Neural crest cell (in vitro differentiated cells): ENCODE measurements around the gene CTF1. TPM values are rescaled to one million over a fixed set of nuclear protein-coding genes. Genes with fewer than 3 reads are reported as not detected.
"Not testable (repeated sequence)": the region's sequence is repeated elsewhere in the genome, so short reads cannot be mapped to it uniquely, and the experiment has no call there.

Source experiments
- DNase-seq: peaks from one replicate; pipeline ENCODE4 v3.0.0; 2021; ENCODE audit warnings: low read depth, mixed read lengths, low spot score
- H3K27ac Mint-ChIP-seq: one replicate; pipeline ENCODE4 v1.8.0; 2021; ENCODE audit warnings: mild to moderate bottlenecking, mixed read lengths; ENCODE audit not compliant: unreplicated experiment
- H3K27me3 Mint-ChIP-seq: 2 replicates; pipeline ENCODE4 v1.8.0; 2021; ENCODE audit warnings: low read depth, mild to moderate bottlenecking, mixed read lengths
- H3K36me3 Mint-ChIP-seq: 2 replicates; pipeline ENCODE4 v1.8.0; 2021; ENCODE audit warnings: low read depth, mild to moderate bottlenecking, mixed read lengths
- H3K4me1 Mint-ChIP-seq: 2 replicates; pipeline ENCODE4 v1.8.0; 2021; ENCODE audit warnings: mixed read lengths
- H3K4me3 Mint-ChIP-seq: one replicate; pipeline ENCODE4 v1.8.0; 2021; ENCODE audit warnings: mild to moderate bottlenecking, mixed read lengths
- H3K9me3 Mint-ChIP-seq: 2 replicates; pipeline ENCODE4 v1.8.0; 2021; ENCODE audit warnings: mixed read lengths
- CTCF ChIP-seq: fragments of 200-600 bp; sonication (generic); conservative IDR thresholded peaks from 2 replicates; pipeline ENCODE4 v1.5.0; 2021; ENCODE audit warnings: antibody characterized with exemption, mild to moderate bottlenecking
- total RNA-seq: library from RNA; stranded (reverse); gene quantifications from 2 replicates; pipeline ENCODE4 v1.2.1, GENCODE V29; 2021

CTF1 gene
- total RNA-seq, 1 donor from 2014 or later, result 1.6 TPM

GRCh38 chr16:30858829-30859423 is 37.5 kb upstream of the CTF1 start:
- DNase-seq, result no peak
- Mint-ChIP-seq H3K27me3 (no peaks in the 10 kb centered on the region), H3K4me3 (no peak overlapping the region), H3K4me1 (peaks cover 8% of the 10 kb centered on the region), H3K27ac (no peak overlapping the region), H3K36me3 (peaks cover under 1% of the 10 kb centered on the region), H3K9me3 (no peaks in the 10 kb centered on the region)
- no peak for TF ChIP-seq CTCF

- H3K27me3 Mint-ChIP-seq, H3K4me1 Mint-ChIP-seq, H3K4me3 Mint-ChIP-seq, H3K36me3 Mint-ChIP-seq, H3K27ac Mint-ChIP-seq, H3K9me3 Mint-ChIP-seq, DNase-seq: not testable (repeated sequence)
Observed at GRCh38 chr16:30860729-30861128, 35.7 kb upstream of the CTF1 start.

GRCh38 chr16:30863178-30863577 is 33.2 kb upstream of the CTF1 start:
- not testable (repeated sequence) for H3K9me3 Mint-ChIP-seq, H3K36me3 Mint-ChIP-seq, H3K27me3 Mint-ChIP-seq, H3K4me1 Mint-ChIP-seq, H3K27ac Mint-ChIP-seq, DNase-seq, H3K4me3 Mint-ChIP-seq

GRCh38 chr16:30866031-30866430 is 30.4 kb upstream of the CTF1 start:
- Mint-ChIP-seq H3K9me3 (no peaks in the 10 kb centered on the region), H3K27ac (no peak overlapping the region), H3K36me3 (no peaks in the 10 kb centered on the region), H3K27me3 (no peaks in the 10 kb centered on the region), H3K4me3 (no peak overlapping the region), H3K4me1 (no peaks in the 10 kb centered on the region)
- DNase-seq, result no peak
- TF ChIP-seq CTCF, result no peak

GRCh38 chr16:30867747-30868146 is 28.7 kb upstream of the CTF1 start:
- Mint-ChIP-seq H3K27ac (no peak overlapping the region), H3K4me1 (no peaks in the 10 kb centered on the region)
- DNase-seq, result no peak

GRCh38 chr16:30870904-30871303 is 25.5 kb upstream of the CTF1 start:
- H3K4me3 Mint-ChIP-seq, result peak overlapping the region; percentile 82
- no peaks in the 10 kb centered on the region for H3K9me3 Mint-ChIP-seq
- no peaks in the 10 kb centered on the region for H3K27me3 Mint-ChIP-seq
- DNase-seq, result no peak
- no peak for TF ChIP-seq CTCF
- H3K4me1 Mint-ChIP-seq, result peaks cover 18% of the 10 kb centered on the region
- no peak overlapping the region for H3K27ac Mint-ChIP-seq
- no peaks in the 10 kb centered on the region for H3K36me3 Mint-ChIP-seq

More at GRCh38 chr16:30867747-30868146, 28.7 kb upstream of the CTF1 start:
- TF ChIP-seq CTCF, result peak; percentile 41
- Mint-ChIP-seq H3K27me3 (no peaks in the 10 kb centered on the region), H3K36me3 (no peaks in the 10 kb centered on the region), H3K9me3 (no peaks in the 10 kb centered on the region), H3K4me3 (no peak overlapping the region)
